ENCODE data around the gene FAM241B.

FAM241B gene

DNA sequence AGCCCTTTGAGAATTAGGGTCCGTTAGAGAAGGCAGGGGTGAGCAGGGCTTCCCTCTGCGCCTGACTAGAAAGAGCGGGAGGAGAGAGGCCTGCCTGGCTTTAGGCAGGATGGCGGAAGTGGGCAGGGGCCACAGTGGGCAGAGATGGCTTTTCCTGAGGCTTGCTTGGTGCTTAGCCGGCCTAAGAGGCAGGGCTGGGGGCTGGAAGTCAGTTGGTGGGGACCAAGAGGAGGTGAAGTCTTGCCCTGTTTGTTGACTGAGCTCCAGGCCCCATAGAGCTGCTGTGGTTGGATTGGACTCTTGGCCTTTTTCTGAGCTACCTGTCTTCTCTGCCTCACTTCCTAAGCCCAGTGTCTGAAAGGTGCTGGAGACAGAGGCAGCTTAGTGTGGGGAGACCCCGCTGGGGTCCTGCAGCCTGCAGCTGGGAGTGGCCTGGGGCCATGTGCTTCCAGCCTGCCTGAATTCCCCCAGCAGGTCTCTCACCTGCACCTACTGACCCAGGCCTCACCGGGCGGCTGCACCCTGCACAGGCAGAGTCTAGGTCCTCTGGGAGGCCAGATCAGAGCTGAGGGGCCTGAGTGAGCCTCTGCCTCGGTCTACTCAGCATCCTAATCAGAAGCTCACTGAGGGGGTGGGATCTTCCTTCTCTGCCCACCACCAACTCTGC lies 4.8 kb downstream of the FAM241B start:
- DNase-seq (ENCODE audit: low read depth in 2 of 2) = no peak

DNA sequence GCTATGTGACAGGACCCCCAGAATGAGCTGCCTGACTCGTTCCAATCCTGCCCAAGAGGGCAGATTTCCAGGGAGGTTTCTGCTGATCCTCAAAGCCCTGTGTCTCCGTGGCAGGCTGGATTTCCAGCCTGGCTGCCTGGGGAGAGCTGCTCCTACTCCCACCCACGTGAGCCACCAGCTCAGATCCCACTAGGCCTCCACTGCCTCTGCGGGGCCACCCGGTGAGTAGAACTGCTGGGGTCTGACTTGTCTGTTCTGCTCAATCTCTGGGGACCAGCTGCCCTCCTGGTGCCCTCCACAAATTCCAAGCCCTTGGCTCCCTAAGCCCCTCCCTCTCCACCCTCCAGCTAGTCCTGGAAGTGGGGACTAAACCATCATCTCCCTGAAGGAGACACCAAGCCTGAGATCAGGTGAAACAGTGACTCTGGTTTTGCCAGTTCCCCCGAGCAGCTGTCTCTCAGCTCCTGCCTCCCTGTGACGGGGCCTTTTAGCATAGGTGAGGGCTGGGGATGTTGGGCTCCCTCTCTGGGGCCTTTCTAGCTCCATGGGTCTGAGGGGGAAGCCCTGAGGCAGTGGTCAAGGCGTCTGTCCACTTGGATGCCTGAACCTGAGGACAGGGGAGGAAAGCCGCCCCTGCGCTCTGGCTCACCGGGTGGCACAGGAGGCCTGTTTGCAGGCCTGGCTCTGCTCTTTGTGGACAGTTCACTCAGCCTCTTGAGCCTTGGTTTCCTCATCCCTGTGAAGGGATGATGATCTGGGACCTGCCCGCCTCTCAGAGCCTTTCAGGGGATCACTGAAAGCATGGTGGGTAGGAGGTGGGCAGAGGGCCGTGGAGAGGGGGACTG lies 5.6 kb downstream of the FAM241B start:
- DNase-seq (ENCODE audit: low read depth in 2 of 2) = no peak

DNA sequence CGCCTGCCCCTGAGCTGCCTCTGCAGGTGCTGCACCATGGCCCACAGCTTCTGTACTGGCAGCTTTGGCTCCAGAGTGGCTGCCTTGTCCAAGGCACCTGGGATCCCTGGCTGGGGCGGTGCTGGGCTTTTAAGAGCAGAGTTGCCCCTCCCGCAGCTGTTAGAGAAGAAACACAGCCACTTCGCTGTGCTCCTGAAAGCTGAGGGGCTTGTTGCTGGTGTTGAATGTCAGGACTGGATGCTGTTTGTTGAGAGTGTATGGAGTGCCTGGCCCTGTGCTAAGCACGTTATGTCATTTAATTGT lies 6.2 kb downstream of the FAM241B start:
- DNase-seq (ENCODE audit: low read depth in 2 of 2) = no peak

GRCh38 chr10:69636626-69637605 lies 6.9 kb downstream of the FAM241B start:
- no peak for DNase-seq (ENCODE audit: low read depth in 2 of 2)

DNA sequence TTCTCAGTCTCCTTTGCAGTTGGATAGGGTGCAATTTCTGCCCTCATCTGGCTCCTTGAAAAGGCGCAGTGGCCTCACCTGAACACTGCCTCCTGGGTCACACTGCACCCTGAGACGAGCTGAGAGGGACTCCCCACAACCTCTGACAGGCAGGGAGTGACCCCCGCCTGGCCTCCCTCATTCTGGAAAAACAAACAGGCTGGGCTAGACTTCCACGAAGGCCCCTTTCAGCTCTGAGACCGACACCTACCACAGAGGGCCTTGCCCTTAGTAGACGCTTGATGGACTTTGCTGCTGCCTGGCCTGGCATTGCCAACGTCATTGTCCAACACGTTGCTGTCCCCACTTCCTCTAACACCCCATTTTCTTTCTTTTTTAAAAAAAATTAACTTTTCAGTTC lies 8.6 kb downstream of the FAM241B start:
- DNase-seq (ENCODE audit: low read depth in 2 of 2) = no peak

- peak; percentile 40 to 52 for DNase-seq (ENCODE audit: low read depth in 2 of 2)
Measured at GRCh38 chr10:69639291-69640195, 9.5 kb downstream of the FAM241B start.

DNA sequence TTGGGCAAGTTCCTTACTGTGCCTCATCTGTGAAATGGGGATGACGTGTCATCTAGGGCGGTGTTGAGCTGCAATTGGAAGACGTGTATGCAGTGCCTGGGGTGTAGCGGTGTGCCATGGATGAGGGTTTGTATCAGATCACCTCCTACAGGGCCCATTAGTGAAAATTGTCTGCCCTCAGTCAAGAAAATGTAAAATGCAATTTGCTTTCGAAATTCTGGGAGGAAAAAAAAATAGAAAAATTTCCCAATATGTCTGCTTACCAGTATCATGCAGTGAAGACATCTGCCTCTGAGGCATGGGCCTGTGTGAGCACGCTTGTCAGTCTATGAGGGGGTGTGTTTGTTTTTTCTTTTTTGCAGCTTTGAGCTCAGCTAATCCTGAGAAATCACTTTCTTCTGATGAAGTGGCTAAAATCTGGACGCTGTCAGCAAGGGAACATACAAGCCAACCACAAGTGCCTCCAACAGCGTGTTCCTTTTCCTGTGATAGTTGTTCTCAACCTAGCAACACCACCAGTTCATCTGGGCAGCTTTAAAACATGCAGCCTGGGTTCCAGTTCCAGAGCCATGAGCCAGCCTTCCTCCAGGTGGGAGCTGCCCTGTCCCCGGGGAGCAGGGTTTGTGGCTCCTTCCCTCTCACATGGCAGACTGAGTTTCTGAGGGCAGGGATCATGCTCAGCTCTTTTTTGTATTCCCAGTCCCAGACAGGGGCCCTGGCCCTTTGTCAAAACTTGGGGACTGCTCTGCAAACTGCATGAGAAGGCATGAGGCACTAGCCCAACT lies 10.3 kb downstream of the FAM241B start:
- no peak for DNase-seq (ENCODE audit: low read depth in 2 of 2)

DNA sequence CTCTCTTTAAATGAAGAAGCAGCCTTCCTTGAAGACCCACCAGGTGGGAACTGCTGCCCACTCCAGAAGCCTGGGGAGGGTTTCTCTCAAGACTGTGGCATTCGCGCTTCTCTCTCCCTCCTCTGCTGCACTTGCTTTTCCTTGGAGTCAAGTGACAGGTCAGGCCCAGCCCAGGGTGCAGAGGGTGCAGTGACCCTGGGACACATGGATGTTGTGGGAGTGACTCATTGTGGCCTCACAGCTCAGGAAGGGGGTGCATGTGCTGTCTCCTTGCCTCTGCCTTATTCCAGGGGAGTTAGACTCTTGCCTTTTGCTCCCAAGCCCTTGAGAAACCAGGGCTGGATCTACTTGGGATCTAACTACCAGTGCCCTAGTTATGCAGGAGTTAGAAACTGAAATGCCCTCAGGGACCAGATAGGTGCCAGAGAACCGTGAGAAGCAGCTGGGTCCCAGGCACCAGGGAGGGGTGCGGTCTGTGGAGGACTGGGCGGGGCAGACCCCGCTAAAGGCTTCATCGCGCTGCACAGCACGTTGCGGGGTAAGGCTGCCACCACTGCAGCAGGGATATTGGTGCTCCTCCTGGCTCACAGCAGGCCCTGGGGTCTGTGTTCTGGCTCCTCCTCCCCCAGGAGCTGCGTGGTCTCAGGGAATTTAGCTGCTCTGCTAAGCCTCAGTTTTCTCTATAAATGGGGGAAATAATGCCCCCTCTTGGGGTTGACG lies 11.4 kb downstream of the FAM241B start:
- DNase-seq (ENCODE audit: low read depth in 2 of 2) = no peak

- no peak for DNase-seq (ENCODE audit: low read depth in 2 of 2)
Measured at GRCh38 chr10:69642747-69643146, 12.7 kb downstream of the FAM241B start.

DNA sequence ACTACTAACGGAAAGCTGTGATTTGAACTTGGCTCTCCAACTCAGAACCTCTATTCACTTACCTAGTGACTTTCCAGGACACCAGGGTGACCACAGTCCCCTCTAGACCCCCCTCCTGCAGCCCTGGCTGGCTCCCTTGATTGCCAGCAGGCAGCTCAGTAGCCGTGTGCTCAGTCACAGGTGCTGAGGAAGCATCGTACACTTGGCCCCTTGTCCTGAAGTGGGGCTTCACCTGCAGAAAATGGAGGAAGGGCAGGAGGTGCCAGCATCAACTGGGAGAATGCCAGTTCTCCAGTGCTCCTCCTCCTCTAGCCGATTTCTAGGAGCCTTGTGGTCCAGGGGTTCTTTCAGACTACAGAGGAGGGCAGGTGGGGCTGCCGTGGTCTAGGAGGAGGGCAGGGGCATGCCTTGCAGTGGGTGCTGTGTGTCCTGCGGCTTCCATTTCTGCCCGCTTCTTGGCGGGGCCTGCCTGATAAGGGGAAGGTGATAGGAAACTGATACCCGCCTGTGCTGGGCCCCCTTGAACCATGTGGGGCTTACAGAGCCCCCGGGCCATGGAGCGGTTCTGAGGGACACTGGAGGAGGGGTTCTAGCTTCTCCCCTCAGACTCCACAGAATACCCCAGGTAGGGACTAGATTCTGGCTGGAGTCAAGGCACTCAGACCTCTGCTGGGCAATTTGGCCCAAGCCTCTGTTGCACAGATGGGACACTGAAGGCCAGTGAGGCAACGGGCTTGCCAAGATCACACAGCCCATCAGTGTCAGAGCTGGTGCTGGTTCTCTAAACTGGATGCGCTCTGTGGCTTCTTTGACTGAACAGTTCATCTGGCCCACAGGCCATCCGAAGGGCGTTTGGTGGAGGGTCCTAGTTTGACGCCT lies 14.0 kb downstream of the FAM241B start:
- DNase-seq (ENCODE audit: low read depth in 2 of 2) = no peak

- DNase-seq (ENCODE audit: low read depth in 2 of 2) = peak in 1 of 2 experiments; percentile 39
Measured at GRCh38 chr10:69644658-69645295, 14.7 kb downstream of the FAM241B start.

DNA sequence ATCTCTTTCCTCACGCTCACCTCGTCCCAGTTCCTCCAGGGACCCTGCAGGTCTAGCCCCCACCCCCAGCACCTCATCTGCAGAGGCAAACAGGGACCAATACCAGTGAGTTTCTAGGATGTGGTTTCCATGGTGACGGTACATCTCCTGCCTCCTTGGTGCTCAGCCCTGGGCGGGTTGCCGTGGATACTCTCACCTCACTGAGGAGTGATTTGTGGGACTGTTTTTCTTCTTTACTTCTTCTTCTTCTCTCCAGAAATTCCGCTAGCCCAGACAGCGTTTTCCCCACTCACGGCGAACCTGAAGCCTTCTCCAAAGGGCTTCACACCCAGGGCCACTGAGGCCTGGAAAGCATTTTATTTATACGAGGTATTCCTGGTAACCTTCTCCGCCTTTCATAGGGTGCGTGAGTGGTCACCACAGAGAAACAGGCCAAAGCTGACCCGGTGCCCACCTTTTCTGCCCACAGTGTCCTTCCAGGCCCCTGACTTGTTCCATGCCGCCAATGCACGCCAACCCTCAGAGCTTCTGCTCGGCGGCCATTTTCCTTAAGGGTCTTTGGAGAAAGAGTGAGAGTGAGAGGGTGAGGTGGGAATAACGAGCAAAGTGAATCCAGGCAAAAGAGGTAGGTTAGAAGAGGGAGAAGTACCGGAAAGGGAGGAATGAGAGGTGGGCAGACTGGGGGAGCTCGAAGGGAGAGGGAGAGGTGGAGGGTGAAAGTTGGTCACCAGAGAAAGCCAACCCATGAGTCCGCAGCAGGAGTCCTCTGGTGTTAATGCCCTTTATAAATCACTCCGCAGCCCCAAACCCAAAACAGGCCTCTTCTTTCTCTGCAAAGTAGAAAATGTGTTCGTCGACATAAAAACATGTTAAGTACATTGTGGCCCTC lies 15.5 kb downstream of the FAM241B start:
- DNase-seq (ENCODE audit: low read depth in 2 of 2) = no peak

DNA sequence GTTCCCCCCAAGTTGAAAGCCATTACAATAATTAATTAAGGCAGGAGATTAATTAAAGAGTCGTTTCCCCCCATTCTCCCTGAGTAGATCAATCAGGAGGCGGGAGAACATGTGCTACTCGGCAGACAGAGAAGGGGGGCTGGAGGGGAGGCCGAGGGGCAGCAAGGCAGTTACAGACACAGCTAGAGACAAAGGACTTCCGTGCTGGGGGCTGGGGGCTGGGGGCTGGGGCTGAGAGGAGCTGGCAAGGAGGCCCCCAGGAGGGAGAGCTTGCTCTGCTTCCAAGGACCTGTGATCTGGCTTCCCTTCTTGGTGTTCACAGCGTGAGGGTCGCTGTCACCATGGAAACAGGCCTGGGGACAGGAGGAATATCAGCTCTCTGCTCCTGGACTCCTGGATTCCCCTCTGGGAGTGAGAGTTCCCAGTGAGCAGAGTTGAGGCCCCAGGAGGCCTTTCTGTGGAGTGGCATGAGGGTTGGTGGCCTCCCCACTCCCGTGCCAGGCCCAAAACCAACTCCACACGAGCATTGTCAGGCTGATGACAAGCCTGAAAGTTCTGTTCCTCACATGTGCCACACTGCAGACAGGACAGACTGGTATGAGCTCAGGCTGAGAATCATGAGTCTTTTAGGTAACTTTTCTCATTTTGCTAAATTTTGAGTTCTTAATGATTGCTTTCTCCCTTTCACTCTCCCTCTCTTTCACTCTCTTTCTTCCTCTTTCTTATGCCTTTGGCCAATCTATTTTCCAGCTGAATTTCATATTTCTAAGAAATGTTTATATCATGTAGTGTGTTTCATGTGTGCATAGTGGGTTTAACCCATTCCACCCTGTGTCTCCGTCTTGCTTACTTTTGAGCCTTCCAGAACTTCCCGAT lies 16.4 kb downstream of the FAM241B start:
- DNase-seq (ENCODE audit: low read depth in 2 of 2) = no peak

DNA sequence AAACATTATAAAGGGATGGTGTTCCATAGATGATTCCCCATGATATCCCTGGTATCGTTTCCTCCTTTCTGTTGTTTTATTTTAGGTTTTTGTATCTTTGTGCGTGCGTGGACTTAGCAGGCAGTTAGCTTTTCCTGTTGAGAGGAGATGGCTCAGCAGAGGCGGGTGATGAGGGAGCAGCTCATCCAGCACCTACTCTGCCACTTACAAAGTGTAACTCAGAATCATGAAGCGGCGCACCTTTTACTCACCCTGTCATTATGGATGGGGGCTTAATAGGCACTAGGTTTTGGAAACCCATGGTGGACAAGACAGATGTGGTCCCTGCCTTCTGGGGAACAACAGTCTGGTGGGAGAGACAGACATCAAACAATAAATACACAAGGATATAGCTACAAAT lies 17.1 kb downstream of the FAM241B start:
- DNase-seq (ENCODE audit: low read depth in 2 of 2) = no peak

GRCh38 chr10:69647819-69648218 lies 17.8 kb downstream of the FAM241B start:
- DNase-seq (ENCODE audit: low read depth in 2 of 2) = no peak

DNA sequence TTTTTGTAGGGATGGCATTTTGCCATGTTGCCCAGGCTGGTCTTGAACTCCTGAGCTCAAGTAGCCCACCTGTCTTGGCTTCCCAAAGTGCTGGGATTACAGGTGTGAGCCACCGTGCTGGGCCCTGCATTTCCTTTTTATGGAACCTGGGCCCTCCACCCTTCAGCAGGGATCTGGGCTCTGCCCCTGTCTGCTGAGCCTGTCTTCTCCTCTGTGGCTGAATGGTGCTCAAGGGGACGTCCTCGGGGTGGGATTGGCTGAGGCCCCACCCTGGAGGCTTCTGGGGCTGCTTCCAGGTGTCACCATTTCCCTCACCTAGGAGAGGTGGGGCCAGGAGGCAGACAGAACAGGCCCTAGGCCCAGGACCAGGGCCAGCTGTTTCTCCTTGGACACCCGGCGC lies 18.4 kb downstream of the FAM241B start:
- DNase-seq (ENCODE audit: low read depth in 2 of 2) = no peak
